Activated T-cell treated with anti-CD3 and anti-CD28 coated beads for 1 hour (primary cell): ENCODE data around the gene RADX.

Experiments
- DNase-seq: peaks from one replicate; pipeline ENCODE4 v3.0.0-alpha.2; 2020; ENCODE audit warnings: low read depth

The RADX gene

DNA sequence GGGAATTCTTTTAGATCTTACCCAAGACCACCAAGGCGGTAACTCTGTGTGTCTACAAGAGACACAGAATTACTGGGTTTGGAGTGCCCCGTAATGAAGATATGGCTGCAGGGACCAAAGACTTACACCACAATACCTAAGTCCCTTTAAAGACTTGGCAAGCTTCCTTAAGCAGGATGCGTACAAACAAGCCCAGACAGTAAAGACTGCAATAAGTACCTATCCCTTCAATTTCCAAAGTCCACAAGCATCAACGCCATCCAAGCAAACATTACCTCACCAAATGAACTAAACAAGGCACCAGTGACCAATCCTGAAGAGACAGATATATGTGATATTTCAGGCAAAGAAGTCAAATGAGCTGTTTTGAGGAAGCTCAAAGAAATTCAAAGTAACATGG, 72.4 kb downstream of the RADX start:
- DNase-seq: no peak

- DNase-seq: no peak
Measured at GRCh38 chrX:106692425-106693065, 80.8 kb downstream of the RADX start.

- no peak for DNase-seq
Measured at GRCh38 chrX:106696502-106696901, 84.7 kb downstream of the RADX start.

GRCh38 chrX:106698693-106699092, 86.9 kb downstream of the RADX start:
- no peak for DNase-seq

DNA sequence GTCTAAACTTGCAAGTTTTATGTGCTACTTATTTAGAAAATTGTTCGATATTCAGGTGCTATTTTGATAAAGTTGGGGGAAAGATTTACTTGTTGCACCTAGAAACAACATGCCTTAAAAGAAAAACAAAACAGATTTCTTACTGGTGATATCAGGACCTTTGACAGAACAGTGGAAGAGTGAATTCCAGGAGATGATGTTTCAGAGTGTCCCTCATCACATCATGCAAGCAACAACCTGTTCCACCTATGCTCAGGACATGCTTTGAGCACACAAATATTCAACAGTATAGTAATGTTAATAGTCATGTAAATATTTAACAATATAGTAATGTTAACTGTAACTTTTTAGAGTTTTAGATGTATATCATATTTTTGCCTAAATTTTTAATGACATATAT, 90.9 kb downstream of the RADX start:
- no peak for DNase-seq

DNA sequence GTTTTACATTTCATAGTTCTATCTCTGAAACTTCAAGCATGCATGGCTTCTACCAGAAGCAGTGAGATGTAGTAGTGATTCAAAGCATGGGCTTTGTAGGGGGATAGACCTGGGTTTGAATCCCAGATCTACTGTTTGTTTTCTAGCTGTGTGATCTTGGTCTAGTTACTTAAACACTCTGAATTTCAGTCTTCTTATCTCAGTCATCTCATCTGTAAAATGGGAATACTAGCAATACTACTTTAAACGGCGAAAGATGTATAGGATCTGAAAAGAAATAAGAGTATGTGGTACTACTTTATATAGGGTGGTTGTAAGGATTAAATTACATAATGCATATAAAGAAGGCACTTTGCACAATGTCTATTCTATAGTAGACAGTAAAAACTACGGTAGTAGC, 94.7 kb downstream of the RADX start:
- no peak for DNase-seq

DNA sequence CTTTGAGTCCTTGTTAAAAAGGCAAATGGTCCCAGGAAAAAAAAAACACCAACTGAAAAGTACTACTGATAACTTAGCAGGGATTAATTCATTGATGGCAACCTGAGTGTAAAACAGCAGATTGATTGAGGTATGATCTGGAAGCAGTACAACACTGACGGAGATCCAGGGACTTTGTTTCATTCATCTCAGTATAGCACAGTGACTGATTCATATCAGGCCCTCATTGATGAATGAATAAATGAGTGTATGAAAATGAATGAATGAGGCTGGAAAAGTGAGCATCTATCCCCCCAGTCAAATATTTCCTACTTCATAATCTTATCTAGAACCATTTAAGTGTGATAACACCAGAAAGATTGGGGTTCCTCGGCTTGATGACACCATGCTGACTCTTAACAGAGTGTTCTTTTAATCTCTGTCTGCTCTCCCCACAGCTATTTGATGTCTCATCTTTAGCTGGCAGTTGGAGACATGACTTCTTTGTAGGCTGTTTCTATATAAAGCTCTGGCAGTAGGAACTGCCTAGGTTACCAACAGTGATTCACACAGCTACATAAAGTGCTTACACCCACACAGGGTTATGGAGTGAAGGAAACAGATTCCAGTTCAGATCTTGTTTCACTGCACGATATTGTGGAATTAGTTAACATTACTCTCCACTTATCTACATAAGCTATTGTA, 96.1 kb downstream of the RADX start:
- no peak for DNase-seq

- no peak for DNase-seq
Measured at GRCh38 chrX:106710771-106711170, 99.0 kb downstream of the RADX start.

DNA sequence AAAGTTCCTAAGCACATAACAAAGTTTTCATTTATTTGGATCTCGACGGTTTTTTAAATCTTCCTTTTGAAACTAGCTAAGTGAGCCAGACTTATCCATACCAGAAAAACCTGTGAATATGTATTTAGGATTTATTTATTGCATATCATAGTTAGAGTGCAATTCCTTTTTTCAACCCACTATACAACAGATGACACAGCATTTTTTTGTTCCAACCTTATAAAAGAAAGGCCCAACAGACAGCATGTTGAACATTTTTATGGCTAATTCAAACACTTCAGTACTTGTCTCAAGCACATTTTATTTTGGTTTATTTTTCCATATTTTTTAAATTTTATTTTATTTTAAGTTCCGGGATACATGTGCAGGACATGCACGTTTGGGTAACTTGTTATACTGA, 99.6 kb downstream of the RADX start:
- DNase-seq: no peak

GRCh38 chrX:106716004-106716403, 104.2 kb downstream of the RADX start:
- no peak for DNase-seq

- DNase-seq: no peak
Measured at GRCh38 chrX:106716463-106716862, 104.7 kb downstream of the RADX start.

DNA sequence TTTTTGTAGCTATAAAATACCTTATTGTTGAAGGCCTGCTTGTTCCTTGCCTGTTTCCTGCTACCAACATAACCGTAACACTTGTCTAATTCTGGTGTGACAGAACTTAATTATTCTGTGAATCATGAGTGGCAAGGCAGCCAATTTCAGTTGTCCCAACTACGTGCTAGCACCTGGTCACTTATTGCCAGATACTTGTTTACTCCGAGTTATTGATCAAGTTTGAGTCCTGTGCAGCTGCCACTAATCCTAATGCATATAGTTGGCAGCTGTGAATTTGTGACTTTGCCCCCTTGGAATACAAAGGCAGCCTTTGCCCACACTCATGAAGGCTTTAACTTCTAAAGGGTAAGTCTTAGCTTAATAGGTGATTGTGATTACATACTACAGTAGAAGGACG, 106.9 kb downstream of the RADX start:
- no peak for DNase-seq

GRCh38 chrX:106725931-106726330, 114.2 kb downstream of the RADX start:
- no peak for DNase-seq

- DNase-seq: no peak
Measured at GRCh38 chrX:106726485-106727437, 115.0 kb downstream of the RADX start, which contains the start of gene RNF128. RNF128 (plus strand) TSS chrX:106726701; CDS start chrX:106726914, 213 bp downstream.

GRCh38 chrX:106728337-106728736, 116.6 kb downstream of the RADX start:
- no peak for DNase-seq
